Raji (cell line): ENCODE results near the gene STXBP5.

Experiments used
- POLR2A ChIP-seq: IDR thresholded peaks from 2 replicates; pipeline ENCODE4 v1.6.1; 2011; ENCODE audit warnings: low read depth, low read length, control low read depth; ENCODE audit not compliant: insufficient read depth

Gene STXBP5

DNA sequence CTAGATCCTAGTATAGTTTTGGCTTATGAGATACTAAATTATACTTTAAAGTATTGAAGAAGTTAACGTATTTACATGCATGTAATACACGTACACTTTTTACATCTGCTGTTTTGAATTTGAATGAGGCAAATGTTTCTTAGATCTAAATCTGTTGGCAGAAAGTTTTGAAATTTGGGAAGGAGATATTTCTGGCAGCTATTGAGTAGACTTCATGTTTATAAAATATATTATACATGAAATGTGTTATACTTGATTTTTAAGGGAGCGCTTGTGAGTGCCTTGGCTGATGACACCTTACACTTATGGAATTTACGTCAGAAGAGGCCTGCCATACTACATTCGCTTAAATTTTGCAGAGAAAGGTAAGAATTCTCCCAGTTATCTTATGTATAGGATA, 34.7 kb downstream of the STXBP5 start:
- no peak for TF ChIP-seq POLR2A

DNA sequence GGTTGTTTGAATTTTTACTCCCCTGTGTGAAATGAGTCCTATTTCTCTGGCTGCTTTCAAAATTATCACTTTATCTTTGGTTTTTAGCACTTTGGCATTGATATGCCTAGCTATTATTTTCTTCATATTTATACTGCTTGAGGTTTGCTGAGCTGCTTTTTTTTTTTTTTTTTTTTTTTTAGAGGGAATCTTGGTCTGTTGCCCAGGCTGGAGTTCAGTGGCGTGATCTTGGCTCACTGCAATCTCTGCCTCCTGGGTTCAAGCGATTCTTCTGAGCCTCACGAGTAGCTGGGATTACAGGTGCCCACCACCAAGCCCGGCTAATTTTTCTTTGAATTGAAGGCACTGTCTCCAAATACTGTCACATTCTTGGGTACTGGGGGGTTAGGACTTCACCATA, 40.6 kb downstream of the STXBP5 start:
- no peak for TF ChIP-seq POLR2A

DNA sequence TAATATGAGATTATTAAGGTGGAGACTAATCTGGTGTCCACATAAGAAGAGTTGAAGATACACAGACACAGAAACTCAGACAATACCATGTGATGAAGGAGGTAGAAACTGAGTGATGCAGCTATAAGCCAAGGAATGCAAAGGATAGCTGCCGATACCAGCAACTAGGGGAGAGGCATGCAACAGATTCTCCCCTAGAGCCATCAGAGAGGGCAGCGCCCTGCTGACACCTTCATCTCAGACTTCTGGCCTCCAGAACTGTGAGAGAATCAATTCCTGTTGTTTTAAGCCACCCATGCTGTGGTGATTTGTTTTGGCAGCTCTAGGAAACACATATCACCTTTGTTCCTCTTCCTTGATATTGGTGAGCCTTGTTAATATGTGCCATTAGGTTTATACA, 41.5 kb downstream of the STXBP5 start:
- no peak for TF ChIP-seq POLR2A

DNA sequence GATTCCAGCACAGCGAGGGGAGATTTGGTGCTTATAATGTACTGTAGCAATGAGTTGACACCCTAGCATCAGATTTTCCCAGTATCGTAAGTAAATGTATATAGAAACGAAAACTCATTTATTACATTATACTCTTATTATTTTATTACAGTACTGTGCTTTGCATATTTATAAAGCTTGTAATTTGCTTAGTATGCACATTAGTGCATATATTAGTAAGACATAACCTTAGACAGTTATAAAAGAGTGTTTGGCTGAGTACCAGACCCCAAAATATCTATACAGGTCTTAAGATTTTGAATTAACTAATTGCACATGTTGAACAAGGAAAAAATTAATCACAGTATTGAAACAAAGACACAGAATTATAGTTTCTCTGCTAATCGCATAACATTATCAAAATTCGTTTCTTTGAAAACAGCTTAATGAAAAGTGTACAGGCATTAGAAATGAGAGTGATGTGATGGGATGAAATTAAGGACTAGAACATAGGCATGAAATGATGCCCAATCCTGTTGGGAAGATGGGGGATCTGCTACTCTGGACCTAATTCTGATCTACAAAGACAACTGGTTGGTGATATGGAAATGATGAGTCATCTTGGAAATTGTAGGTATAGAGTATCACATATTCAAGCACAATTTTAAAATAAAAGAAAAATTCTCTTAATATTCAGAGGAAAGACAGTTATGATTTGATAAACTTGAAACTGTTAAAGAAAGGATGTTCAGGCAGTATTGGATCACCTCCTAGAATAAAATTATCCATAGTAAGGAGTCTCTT, 42.8 kb downstream of the STXBP5 start:
- no peak for TF ChIP-seq POLR2A

DNA sequence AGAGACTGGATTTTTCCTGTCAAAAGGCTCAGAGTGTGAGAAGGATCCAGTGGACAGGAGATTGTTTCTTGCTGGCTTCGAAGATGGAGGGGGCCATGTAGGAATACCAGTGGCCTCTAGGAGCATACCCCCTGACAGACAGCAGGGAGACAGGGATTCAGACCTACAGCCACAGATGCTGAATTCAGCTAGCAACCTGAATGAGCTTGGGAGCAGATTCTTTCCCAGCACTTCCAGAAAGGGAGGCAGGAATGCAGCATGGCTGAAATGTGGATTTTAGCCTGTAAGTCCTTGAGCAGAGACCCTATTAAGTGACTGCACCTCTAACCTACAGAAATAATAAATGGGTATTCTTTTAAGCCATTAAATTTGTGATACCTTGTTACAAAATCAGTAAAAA, 44.6 kb downstream of the STXBP5 start:
- no peak for TF ChIP-seq POLR2A

DNA sequence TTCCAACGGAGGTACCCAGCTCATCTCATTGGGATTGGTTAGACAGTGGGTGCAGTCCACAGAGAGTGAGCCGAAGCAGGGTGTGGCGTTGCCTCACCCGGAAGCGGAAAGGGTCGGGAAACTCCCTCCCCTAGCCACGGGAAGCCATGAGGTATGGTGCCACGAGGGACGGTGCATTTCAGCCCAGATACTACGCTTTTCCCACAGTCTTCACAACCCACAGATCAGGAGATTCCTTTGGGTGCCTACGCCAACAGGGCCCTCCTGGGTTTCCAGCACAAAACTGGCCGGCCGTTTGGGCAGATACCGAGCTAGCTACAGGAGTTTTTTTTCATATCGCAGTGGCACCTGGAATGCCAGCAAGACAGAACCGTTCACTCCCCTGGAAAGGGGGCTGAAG, 46.9 kb downstream of the STXBP5 start:
- TF ChIP-seq POLR2A = no peak

DNA sequence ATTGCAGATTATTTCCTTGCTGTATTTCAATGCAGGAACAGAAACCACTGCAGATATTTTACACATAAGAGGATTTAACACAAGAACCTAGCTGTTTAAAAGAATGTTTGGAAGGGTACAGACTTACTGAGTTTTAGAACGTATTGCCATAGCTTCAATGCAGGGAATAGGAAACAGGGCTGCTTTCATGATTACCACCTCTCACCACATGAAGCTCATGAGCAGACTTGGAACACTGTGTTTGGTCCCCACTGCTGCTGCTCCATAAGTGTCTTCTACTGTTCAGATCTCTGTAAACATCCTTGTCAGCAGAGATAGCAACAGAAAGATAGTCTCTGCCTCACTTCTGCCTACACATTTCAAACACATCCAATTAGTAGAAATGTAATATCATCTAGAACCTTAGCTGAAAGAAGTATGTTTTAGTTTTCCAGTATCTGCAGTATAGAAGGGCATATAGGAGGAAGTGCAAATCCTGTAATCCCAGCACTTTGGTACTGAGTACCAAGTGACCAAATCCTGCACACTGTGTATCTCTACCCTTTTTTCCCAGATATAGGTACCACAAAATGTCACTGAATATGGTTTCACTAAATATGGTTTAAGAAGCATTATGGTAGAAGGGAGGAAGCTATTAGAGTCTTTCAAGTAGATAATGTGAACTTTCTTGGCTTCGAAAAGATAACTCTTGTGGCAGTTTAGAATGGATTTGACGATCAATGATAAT, 51.9 kb downstream of the STXBP5 start:
- no peak for TF ChIP-seq POLR2A

DNA sequence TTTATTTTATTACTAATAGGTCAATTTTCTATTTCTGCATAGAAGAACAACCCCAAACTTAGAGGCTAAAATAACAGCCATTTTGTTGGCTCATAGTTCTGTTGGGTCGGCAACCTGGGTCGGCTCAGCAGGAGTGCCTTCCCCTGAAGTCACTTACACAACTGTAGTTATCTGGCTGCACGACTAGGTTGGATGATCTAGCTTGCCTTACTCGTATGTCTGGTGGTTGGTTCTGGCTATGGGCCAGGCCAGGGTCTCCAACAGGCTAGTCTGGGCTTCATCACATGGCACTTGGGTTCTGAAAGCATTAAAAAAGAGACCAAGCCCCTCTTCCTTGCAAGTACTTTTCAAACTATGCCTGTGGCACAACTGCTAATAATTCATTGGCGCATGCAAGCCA, 53.5 kb downstream of the STXBP5 start:
- no peak for TF ChIP-seq POLR2A

DNA sequence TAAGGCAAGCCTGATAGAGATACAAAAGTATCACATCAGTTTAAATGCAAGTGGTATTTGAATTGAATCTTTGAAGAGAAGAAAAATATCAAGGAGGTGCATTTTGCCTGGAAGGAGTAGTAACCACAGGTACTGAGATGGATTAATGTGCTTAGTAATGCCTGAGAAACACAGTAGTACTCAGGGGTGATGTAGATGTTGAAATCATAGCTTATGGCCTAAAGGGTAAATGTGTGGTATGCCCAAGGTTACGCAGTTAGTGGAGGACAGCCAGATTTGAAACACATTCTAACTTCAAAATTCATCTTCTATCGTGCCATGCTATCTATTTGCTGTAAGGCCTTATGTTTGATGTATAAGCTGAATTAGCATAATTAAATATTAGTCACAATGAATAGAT, 55.9 kb downstream of the STXBP5 start:
- no peak for TF ChIP-seq POLR2A

DNA sequence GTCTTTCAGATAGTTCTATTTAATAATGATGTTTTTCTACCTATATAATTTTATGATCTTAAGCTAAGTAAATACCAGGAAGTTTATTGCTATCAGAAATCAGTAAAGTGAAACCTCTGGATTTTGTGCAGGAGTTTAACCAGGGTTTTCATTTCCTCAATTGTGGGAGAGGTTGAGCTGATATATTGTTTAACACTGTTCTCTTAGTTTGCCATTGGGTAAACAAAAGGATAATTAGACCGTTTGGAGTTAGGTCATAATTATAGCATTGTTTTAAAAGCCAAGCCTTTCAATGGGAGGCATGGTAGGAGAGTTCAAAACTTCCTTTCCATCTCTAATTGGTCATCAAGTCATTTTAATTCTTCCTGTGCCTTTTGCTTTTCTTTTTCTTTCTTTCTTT, 58.7 kb downstream of the STXBP5 start:
- no peak for TF ChIP-seq POLR2A

DNA sequence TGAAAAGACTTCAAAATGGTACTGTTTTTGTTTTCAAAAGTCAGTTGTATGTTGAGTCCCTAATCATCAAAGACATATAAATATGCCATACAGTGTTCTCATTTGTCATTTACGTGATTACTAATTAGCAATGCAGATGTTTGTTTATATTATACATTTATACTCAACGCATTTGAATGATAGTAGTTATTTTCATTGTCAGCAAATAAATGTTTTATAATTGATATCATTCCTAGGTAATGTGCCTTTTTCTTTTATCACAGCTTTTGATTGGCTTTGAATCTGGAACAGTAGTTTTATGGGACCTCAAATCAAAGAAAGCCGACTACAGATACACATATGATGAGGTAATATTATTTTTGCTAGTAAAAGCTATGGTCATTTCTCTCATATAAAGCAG, 62.6 kb downstream of the STXBP5 start:
- no peak for TF ChIP-seq POLR2A

DNA sequence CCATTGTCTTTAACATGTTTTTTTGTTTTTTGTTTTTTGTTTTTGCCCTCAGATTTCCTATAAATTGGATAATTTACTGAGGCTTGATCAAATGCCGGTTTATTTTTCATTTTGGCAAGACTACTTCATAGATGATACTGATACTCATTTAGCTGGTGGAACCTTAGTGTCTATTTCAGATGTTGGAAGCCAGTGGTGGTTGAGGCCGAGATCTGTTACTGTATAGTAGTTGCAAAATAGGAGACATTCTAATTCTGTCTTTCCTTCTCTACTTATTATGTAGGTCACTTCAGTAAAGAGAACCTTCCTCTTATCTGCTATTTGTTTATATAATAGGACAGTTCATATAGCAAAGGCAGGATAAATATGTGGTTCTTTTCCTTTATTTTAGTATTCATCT, 63.4 kb downstream of the STXBP5 start:
- no peak for TF ChIP-seq POLR2A

DNA sequence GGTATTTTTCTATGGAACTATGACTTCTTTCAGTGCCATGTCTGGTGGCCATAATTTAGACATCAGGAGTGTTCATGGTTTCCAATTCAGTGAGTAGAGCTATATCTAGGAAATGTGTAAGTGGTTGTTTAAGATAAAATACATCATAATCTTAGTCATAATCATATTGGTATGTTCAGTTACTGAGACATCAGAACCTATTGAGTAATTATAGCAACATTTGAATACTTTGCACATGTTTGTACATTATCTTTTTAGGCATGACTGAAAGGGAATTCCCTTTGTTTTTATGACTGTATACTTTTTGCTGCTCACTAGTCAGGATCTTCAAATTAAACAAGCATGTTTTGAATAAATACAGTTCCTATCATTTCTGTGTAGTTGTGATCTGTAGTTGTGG, 64.0 kb downstream of the STXBP5 start:
- no peak for TF ChIP-seq POLR2A

DNA sequence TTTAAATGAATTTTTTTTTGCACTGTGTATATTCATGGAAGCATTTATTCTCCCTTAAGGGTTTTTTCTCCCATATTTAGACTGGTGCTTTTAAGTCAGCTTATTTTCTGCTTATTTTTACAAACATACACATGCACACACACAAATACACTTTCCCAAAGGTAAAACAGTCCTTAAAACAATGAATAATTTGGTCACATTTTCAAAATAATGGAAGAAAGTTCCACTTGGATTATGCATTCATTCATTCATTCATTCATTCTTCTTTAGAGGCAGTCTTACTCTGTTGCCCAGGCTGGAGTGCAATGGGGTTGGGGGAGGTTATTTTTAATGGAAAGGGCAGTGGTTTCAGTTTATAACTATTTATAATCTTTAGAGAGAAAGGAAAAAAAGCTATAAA, 69.8 kb downstream of the STXBP5 start:
- TF ChIP-seq POLR2A = no peak

DNA sequence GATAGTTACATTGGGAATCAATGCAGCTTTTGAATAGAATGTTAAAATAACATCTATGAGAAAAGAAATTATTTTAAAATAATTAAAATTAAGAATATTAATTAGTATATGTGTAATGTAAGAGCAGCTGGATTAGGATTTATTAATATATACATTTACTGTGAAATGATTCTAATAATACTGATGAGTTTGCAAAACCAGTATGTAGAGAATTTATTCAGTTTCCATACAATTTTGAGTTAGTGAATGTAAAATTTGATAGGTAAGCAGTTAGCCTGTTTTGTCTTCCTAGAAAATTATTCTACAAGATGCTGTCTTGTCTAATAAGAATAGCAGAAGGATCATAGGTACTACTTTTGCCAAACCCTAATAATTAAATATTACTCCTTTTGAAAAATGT, 70.6 kb downstream of the STXBP5 start:
- no peak for TF ChIP-seq POLR2A

DNA sequence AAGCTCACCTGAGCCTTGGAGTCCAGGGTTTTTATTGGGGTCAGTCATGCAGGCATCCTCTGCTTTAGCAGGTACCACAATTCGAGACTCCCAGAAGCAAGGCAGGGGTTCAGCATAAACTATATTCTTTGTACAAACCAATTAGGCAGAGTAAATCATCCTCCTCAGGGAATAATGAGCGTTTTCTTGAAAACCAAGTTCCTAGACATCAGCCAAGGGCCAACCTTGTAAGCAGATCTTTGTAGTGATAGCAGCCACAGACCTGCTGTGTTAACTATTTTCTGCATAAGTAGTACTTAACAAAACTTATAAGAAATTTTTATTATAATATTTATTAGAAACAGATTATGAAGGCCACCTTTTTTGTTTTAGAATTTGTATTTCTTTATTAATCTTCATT, 74.7 kb downstream of the STXBP5 start:
- no peak for TF ChIP-seq POLR2A

DNA sequence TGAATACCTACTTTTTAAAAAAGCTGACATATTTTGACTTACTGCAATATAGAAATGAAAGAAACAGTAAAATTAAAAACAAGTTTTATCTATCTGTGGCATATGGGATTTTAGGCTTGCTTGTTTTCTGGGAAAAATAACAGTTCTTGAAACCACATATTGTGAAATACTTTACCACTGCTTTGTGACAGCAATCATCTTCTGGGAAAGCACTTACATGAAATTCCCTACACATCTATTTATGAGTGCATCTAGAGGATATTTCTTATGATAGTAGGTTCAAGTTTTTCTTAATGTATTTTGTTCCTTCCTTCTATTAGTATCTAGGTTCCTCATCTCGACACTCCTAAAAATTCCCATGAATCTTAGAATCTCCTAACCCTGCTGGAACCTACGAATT, 75.2 kb downstream of the STXBP5 start:
- no peak for TF ChIP-seq POLR2A
